ENCODE data around the gene ELF2.
"Not testable (repeated sequence)": the region's sequence is repeated elsewhere in the genome, so short reads cannot be mapped to it uniquely, and the experiment has no call there.

Gene ELF2

DNA sequence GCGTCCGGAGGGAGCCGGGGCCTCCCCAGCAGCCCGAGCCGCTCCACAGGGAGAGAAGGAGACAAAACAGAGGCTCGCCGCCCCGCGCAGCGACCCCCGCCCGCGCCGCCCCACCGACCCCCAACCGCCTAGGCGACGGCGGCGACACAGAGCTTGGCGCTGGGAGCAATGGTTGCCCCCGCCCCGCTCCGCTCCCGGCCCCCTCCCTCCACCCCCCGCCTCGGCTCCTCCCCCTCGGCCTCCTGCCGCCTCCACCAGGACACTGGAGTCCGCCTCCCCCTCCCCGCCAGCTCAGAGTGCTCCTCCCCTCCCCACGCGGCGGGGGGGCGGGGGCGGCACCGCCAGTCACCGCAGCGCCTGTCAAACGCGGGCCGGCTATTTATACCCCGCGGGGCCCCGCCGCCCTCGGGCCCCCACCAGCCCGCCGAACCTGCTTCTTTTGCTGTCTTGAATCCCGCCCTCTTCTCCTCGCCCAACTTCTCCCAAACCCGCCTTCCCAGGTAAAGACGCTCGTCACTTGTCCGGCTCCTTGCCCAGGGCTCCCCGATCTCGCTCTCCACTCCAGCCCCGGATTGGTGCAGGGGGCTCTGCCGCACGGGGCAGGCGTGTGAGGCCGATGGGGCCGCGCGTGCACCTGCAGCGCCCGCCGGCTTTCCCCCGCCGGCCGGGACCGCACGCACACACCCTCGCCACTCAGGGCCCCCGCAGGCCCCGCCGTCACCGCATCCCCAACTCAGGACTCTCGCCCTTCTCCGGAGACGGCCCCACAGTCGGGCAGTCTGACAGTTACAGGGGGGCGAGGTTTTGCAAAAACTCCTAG is at the start of gene ELF2:
TSS of gene ELF2 (minus strand) at position 170 of the 820 bp plus-strand sequence. CDS start 39,517 bp downstream, outside the sequence.
- peak within 1 kb of the TSS; percentile 87 for H3K4me3 Mint-ChIP-seq
- no peaks in the 10 kb centered on the region for H3K9me3 Mint-ChIP-seq
- H3K27me3 Mint-ChIP-seq, result no peaks in the 10 kb centered on the region
- peaks cover 22% of the 10 kb centered on the region for H3K4me1 Mint-ChIP-seq
- no peaks in the 10 kb centered on the region for H3K36me3 Mint-ChIP-seq
- H3K27ac Mint-ChIP-seq, result peak within 1 kb of the TSS; percentile 76

DNA sequence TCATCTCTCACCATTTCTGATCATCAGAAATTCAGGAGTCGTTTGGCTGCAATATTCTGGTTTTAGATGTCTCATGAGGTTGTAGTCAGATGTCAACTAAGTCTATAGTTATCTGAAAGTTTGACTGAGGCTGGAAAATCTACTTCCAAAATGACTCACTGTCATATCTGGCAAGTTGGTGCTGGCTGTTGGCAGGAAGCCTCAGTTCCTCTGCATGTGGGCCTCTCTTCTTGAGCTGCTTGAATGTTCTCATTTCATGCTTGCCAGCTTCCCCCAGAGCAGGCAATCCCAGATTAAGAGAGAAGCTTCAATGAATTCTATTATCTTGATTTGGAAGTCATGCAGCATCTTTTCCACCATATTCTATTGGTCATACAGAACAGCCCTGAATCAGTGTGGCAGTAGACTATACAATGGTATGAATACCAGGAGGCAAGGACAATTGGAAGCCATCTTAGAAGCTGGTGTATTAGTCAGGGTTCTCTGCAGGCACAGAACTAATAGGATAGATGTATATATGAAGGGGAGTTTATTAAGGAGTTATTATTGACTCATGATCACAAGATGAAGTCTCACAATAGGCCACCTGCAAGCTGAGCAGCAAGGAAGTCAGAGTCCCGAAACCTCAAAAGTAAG is 46.8 kb upstream of the ELF2 start:
- Mint-ChIP-seq H3K27me3 (no peaks in the 10 kb centered on the region), H3K27ac (no peak overlapping the region), H3K9me3 (no peaks in the 10 kb centered on the region), H3K36me3 (no peaks in the 10 kb centered on the region), H3K4me3 (no peak overlapping the region), H3K4me1 (peaks cover 12% of the 10 kb centered on the region)

DNA sequence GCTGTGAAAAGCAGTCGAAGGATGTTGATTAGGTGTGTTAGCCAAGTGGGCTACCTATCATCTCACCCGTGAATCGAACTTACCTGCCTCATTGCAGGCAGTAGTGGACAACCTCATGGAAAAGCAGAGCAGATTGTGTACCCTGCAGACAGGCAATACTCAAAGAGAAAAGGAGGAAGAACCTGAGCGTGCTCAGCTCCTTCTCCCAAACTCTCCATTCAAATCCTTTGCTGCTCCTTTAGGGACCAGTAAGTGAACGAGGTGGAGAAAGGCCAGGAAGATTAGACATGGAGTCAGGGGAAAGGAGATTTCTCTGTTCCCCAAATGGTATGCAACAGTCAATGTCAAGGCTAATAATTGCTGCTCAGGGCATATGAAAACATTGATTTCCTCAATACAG is 45.2 kb upstream of the ELF2 start:
- H3K27me3 Mint-ChIP-seq, result no peaks in the 10 kb centered on the region
- H3K36me3 Mint-ChIP-seq, result no peaks in the 10 kb centered on the region

GRCh38 chr4:139221687-139222086 is 44.7 kb upstream of the ELF2 start:
- no peaks in the 10 kb centered on the region for H3K36me3 Mint-ChIP-seq
- H3K4me3 Mint-ChIP-seq, result no peak overlapping the region
- H3K9me3 Mint-ChIP-seq, result no peaks in the 10 kb centered on the region
- H3K27me3 Mint-ChIP-seq, result no peaks in the 10 kb centered on the region
- H3K4me1 Mint-ChIP-seq, result peaks cover 12% of the 10 kb centered on the region
- H3K27ac Mint-ChIP-seq, result no peak overlapping the region

More for the DNA sequence above, 45.2 kb upstream of the ELF2 start:
- Mint-ChIP-seq H3K9me3 (no peaks in the 10 kb centered on the region), H3K27ac (no peak overlapping the region), H3K4me3 (no peak overlapping the region), H3K4me1 (peaks cover 12% of the 10 kb centered on the region)

- Mint-ChIP-seq H3K9me3 (no peaks in the 10 kb centered on the region), H3K4me3 (no peak overlapping the region), H3K27ac (no peak overlapping the region), H3K4me1 (peaks cover 15% of the 10 kb centered on the region), H3K27me3 (no peaks in the 10 kb centered on the region), H3K36me3 (no peaks in the 10 kb centered on the region)
Measured at GRCh38 chr4:139219450-139220055, 42.5 kb upstream of the ELF2 start.

DNA sequence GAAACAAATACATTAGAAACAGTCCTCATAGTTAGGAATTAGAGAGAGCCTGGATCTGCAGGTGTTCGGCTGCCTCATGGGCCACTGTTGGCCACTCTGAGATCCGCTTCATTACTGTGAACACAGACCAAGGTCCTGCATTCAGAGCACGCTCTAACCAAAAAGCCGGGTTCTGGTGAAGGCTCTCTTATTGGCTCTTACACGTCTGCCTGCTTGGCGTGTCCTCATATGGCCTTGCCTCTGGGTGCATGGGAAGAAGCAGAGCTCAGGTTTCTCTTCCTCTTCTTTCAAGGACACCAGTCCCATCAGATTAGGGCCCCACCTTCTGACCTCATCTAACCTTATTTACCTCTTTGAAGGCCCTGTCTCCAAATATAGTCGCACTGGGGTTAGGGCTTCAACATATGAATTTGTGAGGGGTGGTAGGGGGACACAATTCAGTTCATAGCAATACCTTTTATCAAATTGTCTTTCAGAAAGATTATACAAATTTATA is 37.1 kb upstream of the ELF2 start:
- Mint-ChIP-seq H3K27me3 (no peaks in the 10 kb centered on the region), H3K36me3 (no peaks in the 10 kb centered on the region), H3K4me1 (peaks cover 4% of the 10 kb centered on the region), H3K27ac (no peak overlapping the region), H3K4me3 (no peak overlapping the region), H3K9me3 (no peaks in the 10 kb centered on the region)

DNA sequence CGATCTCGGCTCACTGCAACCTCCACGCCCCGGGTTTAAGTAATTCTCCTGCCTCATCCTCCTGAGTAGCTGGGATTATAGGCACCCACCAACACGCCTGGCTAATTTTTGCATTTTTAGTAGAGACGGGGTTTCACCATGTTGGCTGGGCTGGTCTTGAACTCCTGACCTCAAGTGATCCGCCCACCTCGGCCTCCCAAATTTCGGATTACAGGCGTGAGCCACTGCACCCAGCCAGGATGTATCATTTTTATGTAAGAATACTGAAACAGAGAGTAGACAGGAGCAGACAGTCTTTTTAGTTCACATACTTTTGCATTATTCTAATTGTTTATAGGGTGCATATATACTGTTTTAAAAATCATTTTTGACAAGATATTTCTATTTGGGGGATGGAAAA is 36.6 kb upstream of the ELF2 start:
- not testable (repeated sequence) for H3K36me3 Mint-ChIP-seq, H3K4me3 Mint-ChIP-seq

GRCh38 chr4:139212900-139213299 is 35.9 kb upstream of the ELF2 start:
- no peaks in the 10 kb centered on the region for H3K9me3 Mint-ChIP-seq
- no peaks in the 10 kb centered on the region for H3K27me3 Mint-ChIP-seq
- no peak overlapping the region for H3K27ac Mint-ChIP-seq
- no peak overlapping the region for H3K4me3 Mint-ChIP-seq
- H3K4me1 Mint-ChIP-seq, result peaks cover 4% of the 10 kb centered on the region
- H3K36me3 Mint-ChIP-seq, result no peaks in the 10 kb centered on the region

More for the DNA sequence above, 36.6 kb upstream of the ELF2 start:
- H3K9me3 Mint-ChIP-seq, H3K27me3 Mint-ChIP-seq, H3K4me1 Mint-ChIP-seq, H3K27ac Mint-ChIP-seq: not testable (repeated sequence)

DNA sequence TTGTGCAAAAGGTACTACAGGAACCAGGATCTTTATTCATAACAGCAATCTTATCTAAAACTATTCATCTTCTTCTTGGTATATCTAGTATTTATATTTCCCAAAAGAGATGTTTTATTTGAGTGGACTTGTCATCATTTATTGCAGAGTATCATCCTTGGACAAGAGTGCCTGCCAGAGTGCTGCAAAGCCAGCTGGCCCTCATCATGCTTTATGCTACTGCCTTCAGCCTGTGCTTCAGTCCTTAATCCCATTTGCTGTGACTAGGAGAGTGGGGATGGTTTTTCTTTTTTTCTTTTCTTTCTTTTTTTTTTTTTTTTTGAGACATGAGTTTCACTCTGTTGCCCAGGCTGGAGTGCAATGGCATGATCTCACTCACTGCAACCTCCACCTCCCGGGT is 33.5 kb upstream of the ELF2 start:
- H3K4me1 Mint-ChIP-seq, result peaks cover 7% of the 10 kb centered on the region
- H3K9me3 Mint-ChIP-seq, result no peaks in the 10 kb centered on the region
- no peak overlapping the region for H3K27ac Mint-ChIP-seq
- no peaks in the 10 kb centered on the region for H3K27me3 Mint-ChIP-seq
- H3K36me3 Mint-ChIP-seq, result no peaks in the 10 kb centered on the region
- H3K4me3 Mint-ChIP-seq, result no peak overlapping the region

DNA sequence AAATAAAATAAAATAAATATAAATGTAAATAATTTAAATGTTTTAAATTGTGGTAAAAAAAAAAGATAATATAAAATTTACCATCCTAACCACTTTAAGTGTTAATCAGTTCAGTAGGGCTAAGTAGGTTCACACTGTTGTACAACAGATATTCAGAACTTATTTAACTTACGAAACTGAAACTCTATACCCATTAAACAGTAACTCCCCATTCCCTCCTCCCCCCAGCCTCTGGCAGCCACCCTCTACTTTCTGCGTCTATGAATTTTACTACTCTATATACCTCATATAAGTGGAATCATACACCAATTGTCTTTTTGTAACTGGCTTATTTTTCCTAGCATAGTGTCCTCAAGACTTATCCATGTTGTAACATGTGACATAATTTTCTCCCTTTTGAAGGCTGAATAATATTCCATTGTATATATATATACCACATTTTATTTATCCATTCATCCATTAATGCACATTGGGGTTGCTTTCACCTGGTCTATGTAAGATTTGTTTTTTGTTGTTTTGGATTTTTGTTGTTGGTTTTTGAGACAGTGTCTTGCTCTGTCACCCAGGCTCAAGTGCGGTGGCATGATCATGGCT is 32.5 kb upstream of the ELF2 start:
- Mint-ChIP-seq H3K4me1 (peaks cover 5% of the 10 kb centered on the region), H3K27me3 (no peaks in the 10 kb centered on the region), H3K9me3 (no peaks in the 10 kb centered on the region), H3K4me3 (no peak overlapping the region), H3K36me3 (no peaks in the 10 kb centered on the region), H3K27ac (no peak overlapping the region)

DNA sequence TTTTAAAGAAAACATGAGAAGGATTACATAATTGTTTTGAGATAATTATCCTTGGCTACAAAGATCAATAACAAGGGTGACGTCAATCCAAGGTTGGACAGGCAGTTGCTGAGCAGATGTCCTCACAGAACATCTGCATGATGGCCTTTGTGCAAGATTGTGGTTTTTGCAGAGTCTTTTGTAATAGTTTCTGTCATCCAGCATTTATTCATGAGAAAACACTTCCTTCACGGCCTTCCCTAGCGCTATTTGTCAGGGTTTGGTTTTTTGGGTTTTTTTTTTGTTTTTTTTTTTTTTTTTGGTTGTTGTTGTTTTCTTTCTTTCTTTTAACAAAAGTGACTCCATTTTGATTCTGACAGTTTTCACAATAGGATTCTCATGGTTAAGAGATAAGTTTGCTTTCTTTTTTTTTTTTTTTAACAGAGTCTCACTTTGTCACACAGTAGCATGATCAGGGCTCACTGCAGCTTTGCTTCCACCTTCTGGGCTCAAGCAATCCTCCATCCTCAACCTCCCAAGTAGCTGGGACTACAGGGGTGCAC is 31.5 kb upstream of the ELF2 start:
- Mint-ChIP-seq H3K9me3 (no peaks in the 10 kb centered on the region), H3K27me3 (no peaks in the 10 kb centered on the region), H3K36me3 (no peaks in the 10 kb centered on the region), H3K4me1 (peaks cover 3% of the 10 kb centered on the region), H3K4me3 (no peak overlapping the region), H3K27ac (no peak overlapping the region)

GRCh38 chr4:139207873-139208403 is 30.9 kb upstream of the ELF2 start:
- Mint-ChIP-seq H3K27ac (no peak overlapping the region), H3K36me3 (no peaks in the 10 kb centered on the region), H3K9me3 (no peaks in the 10 kb centered on the region), H3K4me1 (peaks cover 3% of the 10 kb centered on the region), H3K4me3 (no peak overlapping the region), H3K27me3 (no peaks in the 10 kb centered on the region)

DNA sequence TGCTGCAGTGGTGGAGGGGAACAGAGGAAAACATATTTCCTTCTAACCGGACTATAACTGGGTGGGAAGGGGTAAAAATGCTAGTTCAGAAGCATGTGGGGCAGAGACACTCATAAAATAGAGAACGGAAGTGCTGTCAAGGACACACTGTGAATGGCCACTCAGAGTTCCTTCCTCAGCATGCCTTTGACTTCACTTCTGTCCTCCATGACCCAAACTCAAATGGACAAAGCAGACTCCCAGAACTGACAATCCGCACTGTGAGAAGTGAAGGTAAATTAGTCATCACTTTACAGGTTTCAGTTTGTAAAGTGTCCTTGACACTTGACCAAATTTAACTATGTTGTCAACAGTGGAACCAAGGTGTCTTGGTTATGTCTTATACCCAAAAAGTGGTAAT is 30.2 kb upstream of the ELF2 start:
- H3K4me1 Mint-ChIP-seq, result peaks cover 3% of the 10 kb centered on the region
- H3K27me3 Mint-ChIP-seq, result no peaks in the 10 kb centered on the region
- no peak overlapping the region for H3K4me3 Mint-ChIP-seq
- no peak overlapping the region for H3K27ac Mint-ChIP-seq
- no peaks in the 10 kb centered on the region for H3K9me3 Mint-ChIP-seq
- H3K36me3 Mint-ChIP-seq, result no peaks in the 10 kb centered on the region

DNA sequence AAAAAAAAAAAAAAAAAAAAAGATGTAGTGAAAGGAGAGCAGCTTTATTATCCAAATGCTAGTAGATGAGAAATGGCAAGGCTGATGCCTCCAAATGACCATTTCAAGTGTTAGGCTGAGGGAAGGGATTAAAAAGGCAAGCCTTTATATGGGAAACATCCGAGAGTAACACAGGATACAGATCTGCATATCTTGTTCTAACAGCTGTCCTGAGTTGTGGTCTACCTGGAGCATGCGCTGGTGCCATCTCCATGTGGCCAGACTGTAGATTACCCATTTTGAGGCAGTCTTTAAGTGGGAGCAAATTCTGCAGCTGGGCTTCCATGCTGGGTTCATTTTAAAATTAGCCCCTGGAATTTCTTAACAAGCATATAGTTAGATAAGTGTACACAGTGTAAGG is 26.0 kb upstream of the ELF2 start:
- no peaks in the 10 kb centered on the region for H3K9me3 Mint-ChIP-seq
- no peak overlapping the region for H3K4me3 Mint-ChIP-seq
- peaks cover 3% of the 10 kb centered on the region for H3K4me1 Mint-ChIP-seq
- no peak overlapping the region for H3K27ac Mint-ChIP-seq
- no peaks in the 10 kb centered on the region for H3K36me3 Mint-ChIP-seq
- peaks cover 1% of the 10 kb centered on the region for H3K27me3 Mint-ChIP-seq

- H3K27ac Mint-ChIP-seq, result no peak overlapping the region
- no peaks in the 10 kb centered on the region for H3K9me3 Mint-ChIP-seq
- no peak overlapping the region for H3K4me3 Mint-ChIP-seq
Measured at GRCh38 chr4:139200506-139200905, 23.5 kb upstream of the ELF2 start.

More at GRCh38 chr4:139200506-139200905, 23.5 kb upstream of the ELF2 start:
- H3K4me1 Mint-ChIP-seq, result no peaks in the 10 kb centered on the region
- H3K27me3 Mint-ChIP-seq, result peaks cover 1% of the 10 kb centered on the region
- H3K36me3 Mint-ChIP-seq, result no peaks in the 10 kb centered on the region
